Stimulated activated CD8-positive, alpha-beta memory T cell treated with anti-CD3 and anti-CD28 coated beads, Interleukin-2, amount 100 ng/mL, for 48 hours (primary cell): ENCODE measurements around the gene PARP4.
"Not testable (repeated sequence)": the region's sequence is repeated elsewhere in the genome, so short reads cannot be mapped to it uniquely, and the experiment has no call there.

Experiments
- DNase-seq, 2 donors: peaks; one replicate each; pipeline ENCODE4 v3.0.0-alpha.2; 2020; ENCODE audit warnings: low read depth in 2 of 2

PARP4 gene

DNA sequence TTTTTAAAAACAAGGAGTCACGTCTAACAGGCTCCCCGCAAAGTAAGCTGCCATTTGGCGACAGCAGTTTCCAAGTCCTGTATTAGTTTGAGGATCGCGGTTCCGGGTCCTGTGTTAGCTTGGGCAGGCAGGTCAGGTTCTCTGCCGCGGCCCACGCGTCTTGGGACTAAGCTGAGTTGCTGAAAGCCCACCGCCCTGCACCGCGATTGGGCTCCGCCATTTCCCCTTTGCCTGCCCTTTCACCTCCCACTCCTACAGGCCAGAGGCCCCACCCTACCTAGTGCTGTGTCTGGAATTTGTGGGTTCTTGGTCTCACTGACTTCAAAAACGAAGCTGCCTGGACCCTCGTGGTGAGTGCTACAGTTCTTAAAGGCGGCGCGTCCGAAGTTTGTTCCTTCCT is 6.8 kb downstream of the PARP4 start:
- DNase-seq: no peak

DNA sequence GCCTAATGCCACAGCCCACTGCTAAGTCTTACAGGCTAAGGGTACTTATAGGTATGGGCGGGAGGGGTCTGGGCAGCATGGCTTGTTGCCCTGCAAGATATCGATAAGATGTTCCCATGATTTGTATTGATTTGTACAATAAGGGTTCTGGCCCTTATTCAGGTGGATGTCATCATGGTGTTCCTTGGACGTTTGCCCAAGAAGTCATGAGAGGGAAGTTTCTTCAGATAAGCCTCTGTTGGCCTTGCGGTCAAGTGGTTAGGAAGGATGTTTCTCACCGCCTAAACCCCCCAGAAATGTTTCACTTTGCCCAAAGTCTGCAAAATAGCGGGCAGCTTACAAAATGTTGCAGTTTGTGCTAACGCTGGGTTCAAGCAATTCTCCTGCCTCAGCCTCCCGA is 7.3 kb downstream of the PARP4 start:
- no peak for DNase-seq

DNA sequence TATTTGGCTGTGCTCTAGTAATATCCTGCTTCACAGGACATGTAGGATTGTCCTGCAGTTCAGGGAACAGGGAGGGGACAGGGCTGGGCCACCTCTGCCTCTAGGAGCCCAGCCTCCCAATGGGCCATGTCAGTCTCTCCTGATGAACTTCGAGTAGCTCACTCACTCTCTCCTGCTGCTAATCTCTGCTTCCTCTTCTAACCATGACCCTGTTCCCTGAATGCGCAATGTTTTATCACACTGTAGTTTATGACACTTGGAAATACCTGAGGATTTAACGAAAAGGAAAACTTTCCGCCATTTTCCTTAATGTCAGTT is 9.2 kb downstream of the PARP4 start:
- DNase-seq: no peak

DNA sequence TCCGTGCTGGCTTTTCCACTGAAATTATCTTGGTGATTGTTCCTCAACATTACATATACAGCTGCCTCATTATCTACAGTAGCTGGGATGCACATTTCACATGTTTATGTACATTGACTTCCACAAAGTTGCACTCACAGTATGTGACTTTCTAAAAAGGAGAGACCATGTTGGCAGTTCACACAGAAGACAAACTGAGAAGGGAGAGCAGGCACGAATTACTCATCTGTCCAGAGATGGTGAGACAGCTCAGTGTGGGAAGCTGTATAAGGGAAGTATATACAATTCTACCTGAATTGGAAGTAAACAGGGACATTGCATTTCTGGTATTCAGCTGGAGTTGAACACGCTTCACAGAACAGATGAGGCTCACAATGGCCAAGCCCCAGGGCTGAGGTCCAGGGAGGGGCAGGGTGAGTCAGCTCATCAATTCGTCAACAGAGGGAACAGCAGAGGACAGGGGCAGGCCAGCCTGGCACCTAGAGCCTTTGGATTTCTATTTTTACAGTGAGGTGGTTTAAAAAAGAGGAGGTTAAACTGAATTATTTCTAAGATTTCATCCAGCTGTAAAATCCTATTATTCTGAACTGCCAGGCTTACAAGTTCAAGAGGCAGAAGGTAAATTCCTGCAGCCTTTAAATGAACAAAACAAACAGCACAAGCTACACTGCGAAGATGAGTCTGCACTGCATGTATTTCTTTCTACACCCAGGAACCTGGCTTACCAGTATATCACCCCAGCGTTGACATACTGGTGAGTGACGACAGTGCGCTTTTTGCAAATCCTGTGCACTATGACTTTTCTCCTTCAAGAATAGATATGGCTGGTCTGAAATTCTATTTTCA is 9.8 kb downstream of the PARP4 start:
- DNase-seq: no peak

DNA sequence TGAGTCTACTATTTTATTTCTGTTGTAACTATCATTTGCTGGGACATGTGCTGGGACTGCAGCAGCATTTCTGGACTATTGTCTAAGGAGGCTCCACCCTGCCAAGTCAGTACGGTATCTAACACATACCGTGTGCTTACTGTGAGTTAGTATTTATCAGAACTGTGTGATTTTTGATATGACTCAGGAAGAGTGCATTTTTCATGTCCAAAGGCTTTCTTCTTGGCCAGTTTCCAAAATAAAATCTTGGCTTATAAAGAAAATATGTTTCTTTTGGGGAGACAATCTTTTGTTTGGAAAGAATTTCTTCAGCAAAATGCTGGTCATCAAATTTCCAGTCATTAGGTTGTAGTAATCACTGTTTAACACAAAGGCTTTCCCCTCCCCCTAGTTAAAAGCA is 11.6 kb downstream of the PARP4 start:
- DNase-seq: no peak

DNA sequence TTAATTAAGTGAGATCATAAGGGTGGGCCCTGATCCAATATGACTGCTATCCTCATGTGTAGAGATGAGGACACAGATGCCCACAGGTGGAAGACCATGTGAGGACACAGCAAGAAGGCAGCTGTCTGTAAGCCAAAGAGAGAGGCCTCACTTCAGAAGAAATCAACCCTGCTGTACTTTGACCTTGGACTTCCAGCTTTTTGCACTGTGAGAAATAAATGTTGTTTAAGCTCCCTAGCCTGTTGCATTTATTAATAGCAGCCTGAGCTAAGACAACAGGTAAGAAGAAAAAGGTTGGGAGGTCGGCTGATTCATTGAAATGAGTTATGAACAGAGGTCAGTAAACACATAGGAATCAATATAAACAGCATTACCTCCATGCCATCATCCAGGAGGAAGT is 14.8 kb downstream of the PARP4 start:
- DNase-seq: no peak

DNA sequence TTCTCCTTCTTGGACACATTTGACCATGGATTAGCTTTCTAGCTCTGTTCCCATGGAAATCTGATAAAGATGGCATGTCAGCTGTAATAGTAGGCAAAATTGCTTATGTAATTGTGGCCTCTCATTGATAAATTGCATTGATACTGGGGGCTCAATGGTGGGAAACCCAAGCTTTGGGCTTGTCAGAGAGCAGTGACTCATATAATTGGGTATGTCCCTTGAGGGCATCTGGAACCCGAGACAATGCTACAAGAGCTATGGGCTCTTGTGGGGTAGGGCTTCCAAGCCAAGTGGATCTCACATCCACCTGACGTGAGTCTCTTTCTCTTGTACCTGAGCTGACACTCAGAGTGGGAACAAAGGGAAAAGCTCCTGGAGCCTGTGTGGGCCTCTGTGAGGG is 16.3 kb downstream of the PARP4 start:
- not testable (repeated sequence) for DNase-seq

DNA sequence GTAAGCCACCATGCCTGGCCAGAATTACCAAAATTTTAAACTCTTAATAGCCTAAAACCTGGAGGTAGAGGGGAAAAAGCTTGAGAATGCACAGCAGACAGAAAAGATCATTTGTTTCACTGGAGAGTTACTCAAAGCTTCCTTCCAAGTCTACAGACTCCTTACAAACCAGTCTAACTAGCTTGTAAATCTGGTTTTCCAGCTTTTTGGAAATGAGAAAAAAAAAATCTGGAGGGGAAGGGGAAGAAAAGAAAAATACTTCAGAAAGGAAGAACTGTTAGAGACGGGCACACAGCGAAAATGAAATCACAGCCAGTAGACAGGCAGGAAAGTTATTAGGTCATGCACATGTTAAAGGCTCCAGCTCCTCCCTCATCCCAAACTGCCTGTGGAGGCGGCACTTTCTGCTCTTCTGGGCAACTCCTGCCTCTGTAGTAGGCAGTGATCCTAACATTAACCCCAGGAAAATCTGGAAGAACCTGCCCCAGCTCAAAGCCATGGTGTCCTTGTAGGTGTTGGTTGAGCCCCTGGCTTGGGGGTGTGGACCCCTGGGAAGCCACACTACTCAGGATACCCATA is 17.3 kb downstream of the PARP4 start:
- no peak for DNase-seq

DNA sequence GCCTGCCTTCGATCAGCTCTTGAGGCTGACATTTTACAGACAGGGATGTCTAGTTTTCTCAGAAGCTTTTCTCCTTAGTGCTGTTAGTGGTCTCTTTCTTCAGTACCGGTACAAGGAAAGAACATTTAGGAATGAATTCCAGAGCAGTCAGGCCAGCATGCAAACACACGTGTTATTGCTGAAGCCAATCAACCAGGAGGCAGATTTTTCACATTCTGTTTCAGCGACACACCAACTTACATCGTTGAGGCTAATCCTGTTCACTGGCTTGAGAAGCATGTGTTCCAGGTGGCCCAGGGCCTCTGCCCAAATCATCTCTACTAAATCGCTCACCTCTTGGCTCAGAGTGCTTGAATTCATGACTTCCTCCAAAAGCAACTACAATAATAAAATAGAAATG is 19.2 kb downstream of the PARP4 start:
- DNase-seq: no peak

DNA sequence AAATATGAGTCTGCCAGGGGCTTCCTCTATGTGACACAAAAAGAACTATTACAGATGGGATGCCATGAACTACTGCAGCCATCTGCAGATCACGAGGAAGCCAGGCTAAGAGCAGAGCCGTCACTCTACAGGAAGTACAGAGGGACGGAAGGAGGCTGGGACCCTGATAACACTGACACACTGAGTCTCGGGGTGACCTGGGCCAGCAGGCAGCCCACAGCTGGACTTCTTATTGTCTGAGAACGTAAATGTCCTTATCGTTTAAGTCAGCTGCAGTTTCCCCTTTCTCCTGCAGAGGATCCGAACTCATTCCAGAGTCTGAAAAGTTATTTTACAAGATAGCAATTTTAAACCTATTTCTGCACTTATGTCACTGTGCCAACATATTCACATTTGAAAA is 20.7 kb downstream of the PARP4 start:
- DNase-seq: no peak

DNA sequence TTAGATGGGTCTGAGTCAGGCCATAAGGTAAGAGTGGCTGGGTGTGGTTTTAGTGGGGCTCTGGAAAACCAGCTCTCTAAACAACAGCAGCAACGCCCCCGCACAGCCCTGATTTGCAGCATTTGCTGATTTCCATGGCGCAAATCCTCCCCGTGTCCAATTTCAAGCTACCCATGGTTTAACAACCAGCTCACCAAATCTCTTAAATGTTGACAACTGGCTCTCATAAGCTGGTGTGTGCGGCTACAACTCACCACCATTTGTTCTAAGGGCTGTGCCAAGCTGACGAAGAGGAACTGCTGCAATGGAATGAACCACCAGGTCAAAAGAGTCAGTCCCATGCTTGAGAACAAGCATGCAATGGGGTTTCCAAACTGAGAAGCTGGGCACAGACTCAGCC is 22.9 kb downstream of the PARP4 start:
- DNase-seq: no peak

DNA sequence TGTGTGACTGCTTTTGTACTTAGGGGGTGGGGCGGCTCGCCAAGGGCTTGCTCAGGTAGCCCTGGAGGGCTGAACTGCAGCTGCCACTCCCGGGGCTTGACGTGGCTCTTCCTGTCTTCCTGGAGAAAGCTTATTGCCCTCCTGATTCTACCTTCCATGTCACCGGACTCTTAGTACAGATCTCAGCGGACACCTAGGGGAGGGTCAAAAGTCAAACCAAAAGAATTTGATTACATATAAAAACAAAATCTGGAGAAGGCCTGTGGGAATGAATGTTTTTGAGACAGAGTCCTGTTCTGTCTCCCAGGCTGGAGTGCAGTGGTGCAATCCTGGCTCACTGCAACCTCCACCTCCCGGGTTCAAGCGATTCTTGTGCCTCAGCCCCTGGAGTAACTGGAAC is 24.5 kb downstream of the PARP4 start:
- not testable (repeated sequence) for DNase-seq

DNA sequence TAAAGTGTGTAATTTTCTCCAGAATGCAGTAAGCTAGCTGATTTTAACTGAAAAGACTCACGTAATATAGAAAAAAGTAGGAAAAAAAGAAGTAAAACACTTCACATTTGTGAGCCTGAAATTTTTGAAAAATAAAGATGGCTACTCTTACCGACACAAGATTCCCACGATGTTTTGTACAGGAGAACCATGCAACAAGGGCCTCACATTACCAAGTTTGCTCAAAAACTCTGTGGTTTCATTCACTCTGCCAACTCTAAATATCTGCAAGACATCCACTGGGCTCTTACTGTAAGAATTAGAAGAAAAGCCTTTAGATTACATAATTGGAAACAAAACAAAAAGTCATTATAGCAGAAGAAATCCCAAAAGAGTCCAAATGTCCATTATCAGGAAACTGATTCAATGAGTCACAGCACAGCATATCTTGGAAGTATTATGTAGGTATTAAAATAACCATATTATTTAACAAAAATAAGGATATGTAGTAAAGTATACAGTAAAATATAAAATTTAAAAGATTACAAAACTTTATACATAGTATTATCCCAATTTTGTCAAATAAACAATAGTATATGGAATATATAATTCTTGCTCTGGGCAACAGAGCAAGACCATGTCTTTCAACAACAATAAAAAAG is 26.4 kb downstream of the PARP4 start:
- not testable (repeated sequence) for DNase-seq

DNA sequence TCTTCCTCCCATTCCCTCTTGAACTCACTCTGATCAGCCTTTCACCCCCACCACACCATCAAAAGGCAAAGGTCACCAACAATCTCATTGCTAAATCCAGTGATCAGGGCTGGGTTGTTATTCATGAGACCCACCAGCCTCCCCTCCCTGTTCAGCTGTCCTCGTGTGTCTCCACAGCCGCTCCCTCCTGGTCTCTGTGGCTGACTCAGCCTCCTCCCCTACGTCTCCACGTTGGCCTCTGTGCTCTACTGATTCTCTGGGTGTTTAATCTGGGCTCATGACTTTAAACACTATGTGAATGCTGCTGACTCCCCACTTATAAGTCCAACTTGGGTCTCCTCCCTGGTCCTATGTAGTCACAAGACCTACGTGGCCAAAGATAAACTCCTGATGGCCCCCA is 38.9 kb downstream of the PARP4 start:
- no peak for DNase-seq

DNA sequence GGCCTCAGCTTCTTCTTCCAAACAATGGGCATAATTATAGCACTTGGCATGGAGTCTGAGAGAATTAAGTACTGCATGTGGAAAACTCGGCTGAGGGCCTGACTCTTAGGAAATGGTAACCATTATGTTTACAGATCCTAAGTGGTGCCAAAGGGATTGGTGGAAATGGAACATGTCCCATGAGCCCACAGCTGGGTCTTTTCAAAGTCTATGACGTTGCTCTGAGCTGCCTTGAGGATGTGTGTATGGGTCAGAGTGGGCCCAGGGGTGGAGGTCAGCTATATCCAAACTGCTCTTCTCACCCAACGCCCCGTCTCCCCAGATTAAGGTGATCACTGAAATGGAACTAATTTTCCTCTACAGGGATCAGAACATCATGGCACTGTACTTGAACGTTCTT is 40.4 kb downstream of the PARP4 start:
- not testable (repeated sequence) for DNase-seq

DNA sequence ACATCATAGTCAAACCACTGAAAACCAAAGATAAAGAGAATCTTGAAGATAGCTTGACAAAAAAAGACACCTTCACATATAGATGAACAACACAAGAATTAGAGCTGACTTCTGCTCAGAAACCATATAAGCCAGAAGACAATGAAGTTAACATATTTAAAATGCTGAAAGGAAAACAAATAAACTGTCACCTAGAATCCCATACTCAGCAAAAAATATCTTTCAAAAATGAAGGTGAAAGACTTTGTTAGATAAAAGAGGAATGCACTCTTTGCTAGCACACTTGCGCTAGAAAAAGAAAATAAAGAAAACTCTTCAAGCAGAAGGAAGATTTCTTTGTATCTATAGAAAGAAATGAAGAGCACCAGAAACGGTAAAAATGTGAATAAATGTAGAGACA is 49.5 kb downstream of the PARP4 start:
- no peak for DNase-seq

DNA sequence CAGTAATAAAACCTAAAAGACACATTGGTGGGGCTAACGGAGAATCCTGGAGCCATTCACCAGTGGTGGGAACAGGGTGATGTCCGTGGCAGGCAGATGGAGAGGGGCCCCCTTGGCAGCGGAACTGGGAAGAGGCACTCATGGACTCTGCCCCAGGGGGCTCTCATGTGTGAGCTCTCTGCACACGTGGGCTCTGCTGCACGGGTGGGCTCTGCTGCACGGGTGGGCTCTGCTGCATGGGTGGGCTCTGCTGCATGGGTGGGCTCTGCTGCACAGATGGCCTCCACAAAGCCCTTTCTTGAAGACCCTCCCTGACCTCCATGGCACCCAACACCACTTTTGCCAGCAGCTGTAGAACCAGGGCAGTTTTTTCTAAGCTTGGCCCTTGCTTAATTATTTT is 52.3 kb downstream of the PARP4 start:
- DNase-seq: no peak

DNA sequence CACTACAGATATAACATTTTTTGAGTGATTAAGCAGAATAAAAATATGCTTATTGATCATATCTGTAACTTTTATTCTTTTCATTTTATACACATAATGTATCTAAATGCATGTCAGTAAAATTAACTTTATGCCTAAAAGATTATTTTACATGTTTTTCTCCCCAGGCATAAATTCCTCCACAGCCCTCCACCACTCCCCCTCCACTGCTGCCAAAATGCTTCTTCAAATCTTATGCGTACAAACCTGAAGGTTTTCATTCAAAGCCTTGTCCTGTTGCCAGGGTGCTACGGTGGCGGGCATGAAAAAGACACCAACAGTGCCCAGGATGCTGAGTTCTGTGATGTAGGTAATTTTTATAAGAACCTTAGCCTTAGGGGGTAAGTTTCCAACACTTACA is 52.9 kb downstream of the PARP4 start:
- no peak for DNase-seq

DNA sequence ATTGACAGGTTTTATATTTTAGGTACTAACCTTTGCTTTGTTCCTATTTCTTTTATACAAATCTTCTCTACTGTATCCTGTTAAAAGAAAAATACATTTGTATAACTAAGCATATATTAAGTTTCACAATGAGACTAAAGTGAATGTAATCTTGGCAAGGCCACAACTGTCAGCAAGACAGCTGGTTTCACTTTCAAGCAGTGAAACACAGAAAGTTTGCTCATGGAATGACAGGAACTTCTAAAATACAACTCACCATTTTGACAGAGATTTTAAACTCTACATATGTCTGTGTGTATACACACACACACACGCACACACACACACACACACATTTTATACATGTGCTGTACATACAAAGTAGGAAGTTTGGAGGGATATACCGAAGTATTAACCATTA is 53.3 kb downstream of the PARP4 start:
- no peak for DNase-seq

DNA sequence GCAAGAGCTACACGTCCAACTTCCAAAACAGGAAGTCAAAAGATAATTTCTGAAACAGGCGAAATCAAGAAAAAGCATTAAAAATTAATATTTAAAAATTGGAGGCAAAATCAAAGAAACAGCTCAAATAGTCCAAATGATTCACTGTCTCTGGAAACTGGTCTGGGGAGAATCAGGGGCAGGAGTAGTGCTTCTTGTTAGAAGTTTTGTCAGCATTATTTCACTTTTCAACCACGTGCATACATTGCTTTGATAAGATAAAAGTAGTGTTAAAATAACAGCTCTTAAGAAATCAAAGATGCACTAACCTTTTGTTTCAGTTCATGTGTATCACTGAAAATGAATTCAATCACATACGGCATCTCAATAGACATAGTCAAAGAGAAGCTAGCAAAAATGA is 53.8 kb downstream of the PARP4 start:
- no peak for DNase-seq

DNA sequence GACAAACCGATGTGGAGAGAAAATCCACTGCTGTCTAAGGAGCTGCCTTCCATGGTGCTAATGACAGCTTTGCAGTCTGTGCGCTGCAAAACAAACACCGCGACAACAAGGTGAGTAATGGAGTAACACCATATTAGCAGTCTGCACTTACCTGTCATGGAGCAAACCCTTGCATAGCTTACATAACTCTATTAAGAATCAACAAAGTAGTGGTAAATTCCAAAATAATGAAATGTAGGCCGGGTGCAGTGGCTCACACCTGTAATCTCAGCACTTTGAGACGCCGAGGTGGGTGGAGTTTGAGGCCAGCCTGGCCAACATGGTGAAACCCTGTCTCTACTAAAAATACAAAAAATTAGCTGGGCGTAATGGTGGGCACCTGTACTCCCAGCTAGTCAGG is 56.2 kb downstream of the PARP4 start:
- no peak for DNase-seq

DNA sequence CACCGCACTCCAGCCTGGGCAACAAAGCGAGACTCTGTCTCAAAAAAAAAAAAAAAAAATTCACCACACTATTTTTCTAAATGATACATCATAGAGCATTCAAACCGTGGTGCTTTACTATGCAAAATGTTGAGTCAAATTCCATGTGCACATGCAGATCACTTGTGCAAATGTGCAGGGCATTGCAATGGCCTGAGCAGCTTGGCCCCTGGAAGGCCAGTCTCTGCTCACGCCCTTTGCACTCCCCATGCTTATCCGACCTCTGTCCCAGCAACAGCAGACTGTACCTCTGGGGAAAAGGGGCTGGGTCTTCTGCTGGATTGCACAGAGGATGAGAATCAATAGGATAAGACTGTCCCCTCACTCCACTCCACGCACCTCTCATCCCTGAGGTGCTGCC is 58.5 kb downstream of the PARP4 start:
- no peak for DNase-seq

DNA sequence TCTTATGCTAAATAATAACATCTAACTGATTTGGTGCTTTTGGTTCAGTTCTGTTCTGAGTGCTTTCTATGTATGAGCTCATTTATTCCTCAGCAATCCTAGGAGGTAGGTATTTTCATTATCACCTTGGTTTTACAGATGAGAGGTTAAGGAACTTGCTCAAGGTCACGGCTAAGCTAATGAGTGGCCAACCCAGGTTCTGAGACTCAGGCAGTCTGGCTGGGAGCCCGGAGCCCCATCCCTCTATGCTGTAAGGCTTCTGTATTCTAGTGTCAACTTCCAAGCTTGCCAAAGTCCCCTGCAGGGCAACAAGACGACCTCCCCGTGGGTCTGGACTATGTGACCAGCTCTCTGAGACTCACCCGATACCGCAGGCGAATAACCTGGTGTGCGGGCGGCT is 60.5 kb downstream of the PARP4 start:
- DNase-seq: no peak
